HL-60/S4 treated with phorbol 12-myristate 13-acetate at 8.2 ng/mL for 4 days and 3 days (cell line): ENCODE measurements around the gene HLCS.

ENCODE experiments used
- in situ Hi-C: fragments of 300-500 bp; cut with MboI; formaldehyde crosslinking; loops from 2 replicates; pipeline ENCODE4 v1.15.0; 2022; ENCODE audit warnings: low sequenced_read_pairs

The HLCS gene

DNA sequence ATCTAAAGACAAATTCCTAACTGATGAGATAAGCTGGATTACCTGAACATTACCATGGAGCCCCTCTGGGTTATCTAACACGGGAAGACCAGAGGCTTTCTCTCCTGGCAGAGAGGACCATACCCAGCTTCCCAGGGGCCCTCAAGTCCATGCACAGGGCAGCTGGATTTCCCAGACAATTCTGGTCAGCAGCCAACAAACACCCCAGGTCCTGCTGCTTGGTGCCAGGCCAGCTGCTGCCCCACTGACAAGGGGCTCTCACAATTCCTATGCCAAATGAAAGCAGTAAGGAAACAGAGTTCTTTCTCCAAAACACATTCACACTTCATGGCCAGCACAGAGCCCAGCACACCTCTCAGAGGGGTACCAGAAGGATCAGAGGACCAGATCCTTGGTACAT lies 114.2 kb downstream of the HLCS start:
- in situ Hi-C loops, result no loop called here

DNA sequence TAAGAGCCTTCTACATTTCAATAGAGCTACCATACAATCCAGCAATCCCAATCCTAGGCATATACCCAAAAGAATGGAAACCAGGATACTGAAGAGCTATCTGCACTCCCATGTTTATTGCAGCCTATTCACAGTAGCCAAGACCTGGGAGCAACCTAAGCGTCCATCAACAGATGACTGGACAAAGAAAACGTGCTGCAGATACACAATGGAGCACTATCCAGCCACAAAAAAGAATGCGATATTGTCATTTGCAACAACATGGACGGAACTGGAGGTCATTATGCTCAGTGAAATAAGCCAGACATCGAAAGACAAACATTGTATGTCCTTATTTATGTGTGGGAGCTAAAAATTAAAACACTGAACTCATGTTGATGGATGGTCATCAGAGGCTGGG lies 115.3 kb downstream of the HLCS start:
- in situ Hi-C loops, result no loop called here

GRCh38 chr21:36850372-36850771 lies 116.1 kb downstream of the HLCS start:
- in situ Hi-C loops, result no loop called here

GRCh38 chr21:36849461-36850105 lies 116.9 kb downstream of the HLCS start:
- in situ Hi-C loops, result no loop called here

DNA sequence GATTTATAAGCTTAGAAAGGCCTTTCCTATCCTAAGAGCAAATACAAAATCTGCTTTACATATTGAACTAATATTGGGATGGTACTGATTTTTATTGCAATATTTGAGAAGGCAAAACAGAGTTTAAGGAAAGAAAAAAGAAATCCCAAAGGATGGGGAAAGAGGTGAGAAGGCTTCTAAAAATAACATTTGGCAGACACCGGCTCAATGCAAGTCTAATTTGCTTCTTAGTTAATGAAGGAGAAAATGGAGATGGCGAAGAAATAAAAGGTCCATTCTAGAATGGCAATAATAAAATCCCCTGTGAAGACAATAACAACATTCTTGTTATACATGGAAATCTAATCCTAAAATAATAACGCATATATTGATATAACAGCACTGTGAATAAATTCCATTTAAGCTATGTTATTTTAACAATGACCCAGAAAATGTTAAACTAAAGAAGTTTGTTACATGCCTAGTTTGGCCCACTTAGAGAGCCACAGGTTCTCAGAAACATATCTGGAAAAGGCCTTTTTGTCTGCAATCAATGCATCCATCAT lies 117.7 kb downstream of the HLCS start:
- in situ Hi-C loops, result no loop called here

- in situ Hi-C loops, result no loop called here
These were observed 119.3 kb downstream of the HLCS start for GRCh38 chr21:36847189-36847588.

GRCh38 chr21:36846631-36847030 lies 119.8 kb downstream of the HLCS start:
- in situ Hi-C loops, result no loop called here

GRCh38 chr21:36845790-36846189 lies 120.7 kb downstream of the HLCS start:
- in situ Hi-C loops, result no loop called here

DNA sequence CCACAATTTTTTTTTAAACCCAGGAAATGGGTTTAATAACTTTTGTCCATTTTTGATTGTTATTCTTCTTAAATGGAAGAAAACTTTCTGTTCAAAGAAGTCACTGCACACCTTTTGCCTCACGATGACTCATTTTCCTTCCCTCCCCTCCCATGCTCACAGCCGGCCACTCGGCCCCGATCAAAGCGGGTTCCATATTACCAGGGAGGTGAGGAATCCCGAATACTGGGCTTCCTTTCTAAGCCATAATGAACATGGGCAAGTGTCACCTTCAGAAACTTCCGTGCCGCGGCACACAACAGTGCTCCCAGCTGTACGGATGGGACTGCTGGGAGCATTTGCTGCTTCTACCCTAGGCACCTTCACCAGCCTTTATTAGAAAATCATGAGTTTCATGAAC lies 121.4 kb downstream of the HLCS start:
- in situ Hi-C loops, result no loop called here

DNA sequence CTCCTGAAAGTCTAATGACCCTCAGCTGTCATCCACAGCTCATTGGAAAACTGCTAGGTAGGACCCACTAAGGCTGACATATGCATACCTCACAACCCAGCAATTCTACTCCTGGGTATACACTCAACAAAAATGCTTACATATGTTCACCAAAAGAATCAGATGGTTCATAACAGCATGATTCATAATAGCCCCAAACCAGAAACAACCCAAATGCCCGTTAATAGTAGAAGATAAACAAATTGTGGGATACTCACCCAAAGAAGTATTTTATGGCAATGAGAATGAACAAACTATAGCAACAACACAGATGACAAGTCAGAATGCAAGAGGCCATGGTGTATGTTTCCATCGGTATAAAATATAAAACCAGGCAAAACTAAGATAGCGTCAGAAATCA lies 124.6 kb downstream of the HLCS start:
- in situ Hi-C loops, result no loop called here

GRCh38 chr21:36839735-36840134 lies 126.7 kb downstream of the HLCS start:
- in situ Hi-C loops, result no loop called here

- in situ Hi-C loops, result no loop called here
These were observed 127.3 kb downstream of the HLCS start for GRCh38 chr21:36839123-36839522.

GRCh38 chr21:36835383-36835795 lies 131.1 kb downstream of the HLCS start:
- in situ Hi-C loops, result no loop called here

GRCh38 chr21:36834192-36834591 lies 132.3 kb downstream of the HLCS start:
- in situ Hi-C loops, result no loop called here

- in situ Hi-C loops, result no loop called here
These were observed 136.4 kb downstream of the HLCS start for GRCh38 chr21:36830100-36830499.

DNA sequence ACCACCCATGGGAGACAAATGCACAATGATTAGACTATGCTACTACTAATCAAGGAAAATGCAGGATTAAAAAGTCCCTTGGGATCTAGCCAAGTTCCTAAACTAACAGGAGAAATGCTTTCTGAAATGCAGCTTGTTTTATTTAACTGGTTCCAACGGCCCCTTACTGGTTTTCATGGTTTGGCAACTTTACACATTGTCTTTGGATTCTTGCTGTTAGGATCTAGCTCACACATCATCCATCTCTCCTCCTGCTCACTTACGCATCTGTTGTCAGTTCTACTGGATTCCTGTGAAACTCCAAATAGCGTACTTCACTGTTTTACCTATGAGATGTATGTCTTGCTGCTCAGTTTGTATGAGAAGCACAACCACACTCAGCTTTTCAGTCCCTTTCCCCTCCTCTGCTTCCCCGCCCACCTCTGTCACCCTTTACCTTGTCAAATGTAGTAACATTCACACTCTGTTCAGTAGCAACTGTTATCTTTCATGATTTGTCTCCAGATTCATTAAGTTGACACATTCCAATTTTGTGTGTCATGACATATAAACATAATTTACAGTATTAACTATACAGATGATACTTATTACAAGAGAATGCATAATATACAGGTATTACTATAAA lies 137.5 kb downstream of the HLCS start:
- in situ Hi-C loops, result no loop called here

DNA sequence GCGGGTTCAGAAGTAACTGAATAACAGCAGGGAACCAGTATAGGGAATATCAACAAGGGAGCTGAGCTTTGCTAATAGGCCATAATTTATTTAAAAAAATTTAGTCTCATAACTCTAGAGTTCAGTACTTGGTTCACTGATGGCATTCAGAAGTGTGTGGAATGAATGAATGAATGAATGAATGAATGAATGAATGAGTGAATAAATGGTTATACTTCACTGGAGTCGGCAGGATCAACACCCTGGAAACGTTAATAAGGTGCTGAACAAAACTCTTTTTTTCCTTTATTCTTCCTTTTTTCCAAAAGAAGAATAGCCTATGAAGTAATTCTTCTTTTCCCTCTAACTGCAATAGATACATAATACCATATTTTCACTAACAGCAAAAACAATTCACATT lies 138.3 kb downstream of the HLCS start:
- in situ Hi-C loops, result no loop called here

DNA sequence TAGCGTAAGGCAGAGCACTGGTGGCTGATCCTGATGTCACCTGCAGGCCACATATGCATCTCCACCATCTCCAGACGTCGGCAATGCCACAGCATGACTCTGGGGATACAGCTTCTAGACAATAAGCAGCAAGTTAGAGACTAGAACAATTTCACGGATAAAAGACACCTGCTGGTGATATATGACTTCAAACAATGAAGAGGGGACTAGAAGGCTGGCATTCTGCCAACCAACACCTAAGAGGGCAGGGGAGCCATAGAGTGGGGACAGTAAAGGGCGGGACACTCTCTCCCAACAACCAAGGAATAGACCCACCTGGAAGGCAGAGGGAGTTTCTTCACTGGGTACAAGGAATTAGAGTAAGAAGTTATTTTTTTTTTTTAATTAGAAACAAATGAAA lies 140.8 kb downstream of the HLCS start:
- in situ Hi-C loops, result no loop called here

GRCh38 chr21:36821032-36821299 lies 145.5 kb downstream of the HLCS start:
- in situ Hi-C loops, result no loop called here

DNA sequence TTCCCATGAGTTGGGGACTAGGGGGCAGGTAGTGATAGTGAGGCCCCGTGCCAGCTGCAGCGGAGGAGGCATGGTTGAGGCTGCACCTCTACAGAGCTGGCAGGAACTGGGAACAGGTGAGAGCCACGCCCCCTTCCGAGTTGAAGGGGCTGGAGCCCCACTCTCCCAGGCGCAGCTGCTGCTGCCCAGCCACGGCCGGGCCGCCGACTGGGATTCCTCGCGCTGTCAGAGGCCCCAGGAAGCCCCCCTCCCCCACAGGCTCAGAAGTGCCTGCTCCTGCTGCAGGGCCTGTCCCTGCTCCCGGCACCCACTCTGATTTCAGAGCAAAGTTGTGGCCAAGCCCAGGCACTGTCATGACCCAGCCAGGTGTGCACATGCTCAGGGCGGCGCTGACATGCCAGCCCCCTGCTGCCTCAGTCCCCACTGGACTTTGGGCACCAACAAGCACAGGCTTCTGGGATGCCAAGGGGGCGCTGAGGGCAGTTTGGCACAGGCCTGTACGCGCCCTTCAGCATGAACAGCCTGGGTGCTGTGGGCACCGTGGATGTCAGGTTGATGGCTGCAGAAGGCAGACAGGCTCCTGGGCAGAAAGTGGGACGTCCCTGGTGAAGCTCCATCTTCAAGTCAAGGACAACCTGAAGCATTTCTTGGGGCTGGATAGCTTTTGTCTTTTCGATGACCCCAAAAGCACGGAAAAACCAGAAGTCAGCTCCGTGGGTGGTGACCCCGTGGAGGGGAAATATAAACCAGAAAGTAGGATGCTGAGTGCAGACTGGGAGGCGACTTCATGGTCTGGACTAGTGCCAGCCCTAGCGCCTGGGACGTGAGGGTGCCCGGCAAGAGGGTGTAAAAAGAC lies 146.1 kb downstream of the HLCS start:
- in situ Hi-C loops, result no loop called here

DNA sequence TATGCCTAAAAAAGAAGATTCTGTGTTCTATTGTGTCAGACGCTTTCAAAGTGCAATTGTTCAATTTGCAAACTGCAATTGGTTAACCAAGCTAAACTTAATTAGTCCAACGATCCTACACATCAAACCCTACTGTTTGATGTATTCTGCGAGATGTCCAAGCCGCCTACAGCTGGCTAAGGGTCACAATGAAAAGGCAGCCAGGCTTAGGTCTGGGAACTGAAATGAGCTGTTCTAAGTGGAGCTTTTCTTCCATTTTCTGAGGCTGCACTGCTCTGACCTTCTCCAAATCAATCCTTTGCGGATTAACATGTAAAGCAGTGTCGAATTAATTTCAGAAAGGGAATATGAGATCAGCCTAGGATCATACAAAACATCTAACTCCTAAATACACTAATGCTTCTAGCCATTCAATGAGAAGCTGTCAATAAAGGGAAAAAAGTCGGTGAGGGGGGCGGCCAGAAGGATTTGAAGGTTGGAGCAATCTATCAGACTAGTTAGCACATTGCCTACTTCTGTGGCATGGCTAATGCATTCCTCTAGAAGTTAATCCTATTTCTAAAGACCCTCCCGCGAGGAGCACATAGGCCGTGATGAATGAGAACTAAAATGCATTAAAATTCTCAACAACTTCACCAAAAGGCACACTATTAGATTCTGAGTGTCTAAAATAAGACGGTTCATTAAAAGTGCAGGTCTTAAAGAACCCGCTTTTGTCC lies 148.6 kb downstream of the HLCS start:
- in situ Hi-C loops, result no loop called here
